ENCODE results near the gene PKNOX2.

The PKNOX2 gene

GRCh38 chr11:125317416-125317815, 152.9 kb downstream of the PKNOX2 start:
- no peak for DNase-seq

- no peak for DNase-seq
Measured at GRCh38 chr11:125319649-125320048, 155.1 kb downstream of the PKNOX2 start.

- no peak for DNase-seq
Measured at GRCh38 chr11:125320347-125321076, 156.0 kb downstream of the PKNOX2 start.

GRCh38 chr11:125322289-125322688, 157.7 kb downstream of the PKNOX2 start:
- no peak for DNase-seq

- no peak for DNase-seq
Measured at GRCh38 chr11:125325196-125325595, 160.6 kb downstream of the PKNOX2 start.

GRCh38 chr11:125326126-125326525, 161.6 kb downstream of the PKNOX2 start:
- DNase-seq: no peak

GRCh38 chr11:125327518-125328224, 163.1 kb downstream of the PKNOX2 start:
- no peak for DNase-seq

GRCh38 chr11:125328225-125328580, 163.7 kb downstream of the PKNOX2 start:
- DNase-seq: no peak

- no peak for DNase-seq
Measured at GRCh38 chr11:125329786-125330185, 165.2 kb downstream of the PKNOX2 start.

- DNase-seq: no peak
Measured at GRCh38 chr11:125330462-125331325, 166.1 kb downstream of the PKNOX2 start.

GRCh38 chr11:125331357-125332035, 166.9 kb downstream of the PKNOX2 start:
- DNase-seq: no peak

- no peak for DNase-seq
Measured at GRCh38 chr11:125332821-125333220, 168.3 kb downstream of the PKNOX2 start.

GRCh38 chr11:125333354-125334073, 169.0 kb downstream of the PKNOX2 start:
- DNase-seq: no peak

- DNase-seq: no peak
Measured at GRCh38 chr11:125335106-125335505, 170.6 kb downstream of the PKNOX2 start.

- DNase-seq: no peak
Measured at GRCh38 chr11:125337836-125338834, 173.6 kb downstream of the PKNOX2 start.

GRCh38 chr11:125338886-125339811, 174.6 kb downstream of the PKNOX2 start:
- DNase-seq: no peak

GRCh38 chr11:125341676-125342075, 177.1 kb downstream of the PKNOX2 start:
- DNase-seq: no peak

- no peak for DNase-seq
Measured at GRCh38 chr11:125342281-125342930, 177.9 kb downstream of the PKNOX2 start.

GRCh38 chr11:125343086-125343717, 178.7 kb downstream of the PKNOX2 start:
- no peak for DNase-seq
